ENCODE measurements around the gene LRRC7.
"Not testable (repeated sequence)": the region's sequence is repeated elsewhere in the genome, so short reads cannot be mapped to it uniquely, and the experiment has no call there.

The LRRC7 gene

DNA sequence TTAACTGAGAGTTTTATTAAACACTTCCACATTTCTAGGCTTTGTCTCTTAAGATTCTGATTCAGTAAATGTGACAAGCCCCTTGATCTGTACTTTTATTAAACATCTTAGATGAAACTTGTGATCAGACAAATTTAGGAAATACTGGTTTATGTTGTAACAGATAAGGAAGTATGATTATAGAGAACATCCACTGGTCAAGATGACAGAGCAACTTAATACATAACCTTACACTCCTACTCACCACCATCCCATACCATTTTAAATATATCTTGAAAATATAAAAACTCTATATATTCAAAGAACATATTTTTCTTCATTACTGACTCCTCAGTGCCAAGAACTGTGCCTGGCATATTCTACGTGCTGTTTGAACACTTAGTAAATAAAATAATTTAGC, 420.2 kb downstream of the LRRC7 start:
- peak in 1 of 2 donors; percentile 19 for DNase-seq

DNA sequence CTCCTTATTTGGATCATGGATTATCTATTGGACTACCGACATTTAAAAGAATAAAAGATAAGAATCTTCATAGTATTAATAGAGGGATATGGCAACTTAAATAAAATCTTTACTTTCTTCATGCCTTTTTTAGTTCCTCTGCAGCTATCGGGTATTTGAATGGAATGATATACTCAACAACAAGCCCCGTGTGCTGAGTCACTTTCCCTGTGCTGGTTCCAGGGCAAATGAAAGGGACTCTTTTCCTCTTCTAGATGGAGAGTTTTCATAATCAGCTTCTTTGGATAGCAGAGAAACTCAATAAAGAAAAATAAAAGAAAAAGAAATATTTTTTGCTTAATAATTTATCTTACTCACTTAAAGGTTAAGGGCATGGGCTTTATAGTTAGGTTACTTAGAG, 423.9 kb downstream of the LRRC7 start:
- DNase-seq: no peak

DNA sequence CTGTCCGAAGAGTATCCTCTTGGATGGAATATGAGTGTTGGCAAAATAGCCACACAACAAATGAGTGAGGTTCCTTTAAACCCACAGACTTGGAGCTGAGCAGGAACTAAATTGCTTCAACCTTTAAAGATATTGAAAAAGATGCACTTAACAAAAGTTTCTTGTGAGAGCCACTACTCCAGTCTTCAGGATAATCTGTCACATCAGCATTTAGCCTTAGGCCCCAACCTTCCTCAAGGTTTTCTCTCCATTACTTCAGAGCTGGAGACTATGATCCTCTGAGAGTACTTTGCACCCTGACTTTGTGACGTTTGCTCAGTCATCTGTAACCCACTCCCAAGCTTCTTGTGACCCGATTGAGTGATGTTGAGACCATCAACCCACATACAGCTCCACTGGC, 424.9 kb downstream of the LRRC7 start:
- no peak for DNase-seq

DNA sequence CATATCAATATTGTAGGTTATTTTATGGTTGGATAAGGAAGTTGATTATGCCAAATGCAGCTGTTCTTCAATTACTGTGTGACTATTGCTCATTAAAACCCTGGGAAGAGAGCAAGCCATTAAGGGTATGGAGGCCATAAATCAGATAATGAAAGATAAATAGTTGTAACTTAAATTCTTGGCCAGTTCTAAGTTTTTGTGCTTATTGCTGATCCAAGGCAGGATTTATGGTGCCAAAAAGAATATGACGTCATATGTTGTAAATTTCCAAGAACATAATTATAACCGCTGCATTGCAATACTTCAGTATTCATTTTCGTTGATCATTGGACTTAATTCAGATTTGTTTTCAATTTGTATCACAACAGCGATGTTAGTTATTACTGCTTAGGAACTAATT, 426.1 kb downstream of the LRRC7 start:
- no peak for DNase-seq

DNA sequence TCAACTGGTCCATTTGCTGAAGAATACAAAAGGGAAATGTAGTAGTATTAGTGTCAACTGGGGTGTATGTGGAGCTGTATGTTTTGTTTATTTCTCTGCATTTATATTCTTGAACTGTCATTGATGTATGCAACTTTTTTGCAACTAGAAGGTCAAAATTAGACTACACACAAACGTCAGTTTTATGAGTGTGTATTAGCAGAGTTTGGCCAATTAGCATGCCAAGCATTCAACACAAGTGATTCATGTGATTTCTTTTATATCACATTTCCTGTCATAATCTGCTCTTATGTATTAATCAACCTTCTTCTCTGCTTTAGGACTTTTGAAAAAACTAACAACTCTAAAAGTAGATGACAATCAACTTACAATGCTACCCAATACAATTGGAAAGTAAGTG, 426.5 kb downstream of the LRRC7 start:
- DNase-seq: no peak

DNA sequence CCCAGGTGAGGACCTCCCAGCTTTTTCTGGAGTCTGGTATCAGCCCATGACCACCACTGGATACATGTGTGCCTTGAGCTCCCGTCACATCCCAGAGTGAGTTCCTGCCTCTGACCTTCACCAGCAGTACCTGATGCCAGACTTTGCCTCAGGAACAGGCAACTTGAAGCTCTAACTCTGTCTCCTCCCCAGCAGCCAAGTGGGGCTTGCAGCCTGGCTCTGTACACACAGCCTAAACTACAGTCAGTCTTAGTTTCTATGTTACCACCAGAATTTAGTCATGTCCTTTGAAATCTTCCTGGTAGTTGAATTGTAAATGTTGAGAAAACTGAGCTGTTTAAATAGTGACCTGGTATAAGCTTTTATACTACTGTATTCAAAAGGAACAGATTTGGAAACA, 431.1 kb downstream of the LRRC7 start:
- DNase-seq: no peak

DNA sequence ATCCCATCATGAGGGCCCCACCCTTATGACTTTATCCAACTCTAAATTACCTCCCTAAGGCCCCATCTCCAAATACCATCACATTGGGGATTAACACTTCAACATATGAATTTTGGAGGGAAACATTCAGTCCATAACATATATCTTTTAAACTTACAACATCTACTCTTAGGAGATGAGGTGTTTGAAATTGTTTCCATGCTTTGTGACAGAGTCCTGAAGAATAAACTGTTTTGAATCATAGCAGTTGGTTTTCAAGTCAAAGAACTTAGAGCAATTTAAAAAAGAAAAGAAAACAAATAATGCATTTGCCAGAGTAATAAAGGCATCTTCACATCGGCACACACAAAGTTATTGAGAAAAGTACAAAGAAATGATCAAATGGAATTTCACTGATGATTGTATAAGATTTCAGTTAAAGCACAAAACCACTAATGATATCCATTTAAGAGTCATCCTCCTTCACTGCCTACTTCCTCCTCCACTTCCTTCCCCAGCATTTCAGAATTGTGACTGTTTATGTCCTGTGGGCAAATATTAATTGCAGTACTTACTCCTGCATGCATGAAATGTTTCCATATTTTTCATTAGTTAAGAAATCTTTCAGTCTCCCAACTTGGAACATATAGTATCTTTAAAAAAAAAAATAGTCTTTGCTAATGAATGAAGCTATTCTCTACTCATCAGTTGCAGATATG, 435.6 kb downstream of the LRRC7 start:
- peak in 1 of 2 donors; percentile 13 for DNase-seq

DNA sequence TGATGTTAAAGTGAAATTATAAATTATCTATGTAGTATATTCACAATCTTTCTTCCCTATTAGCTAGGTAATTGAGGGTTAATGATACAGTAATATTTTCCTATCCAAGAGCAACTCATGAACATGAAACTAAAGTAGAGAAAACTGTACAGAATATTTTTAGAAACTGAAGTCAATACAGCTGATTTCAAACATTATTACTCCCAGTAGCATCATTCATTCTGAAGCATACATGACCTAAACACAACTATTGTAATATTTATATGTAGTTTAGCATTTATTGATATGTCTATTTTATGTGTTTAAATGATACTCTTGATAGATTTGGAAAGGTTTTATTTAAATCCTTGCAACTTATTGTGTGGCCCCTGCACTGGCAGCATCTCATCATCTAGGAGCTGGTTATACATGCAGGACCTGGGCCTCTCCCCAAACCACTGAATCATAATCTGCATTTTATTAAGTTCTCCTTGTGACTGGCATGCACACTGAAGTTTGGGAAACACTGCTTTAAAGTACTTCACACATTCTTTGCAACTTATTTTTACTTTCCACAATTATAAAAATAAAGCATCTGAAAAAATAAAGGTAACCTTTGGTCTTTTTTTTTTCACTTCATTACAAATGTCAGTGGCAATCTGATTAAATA, 437.8 kb downstream of the LRRC7 start:
- no peak for DNase-seq

DNA sequence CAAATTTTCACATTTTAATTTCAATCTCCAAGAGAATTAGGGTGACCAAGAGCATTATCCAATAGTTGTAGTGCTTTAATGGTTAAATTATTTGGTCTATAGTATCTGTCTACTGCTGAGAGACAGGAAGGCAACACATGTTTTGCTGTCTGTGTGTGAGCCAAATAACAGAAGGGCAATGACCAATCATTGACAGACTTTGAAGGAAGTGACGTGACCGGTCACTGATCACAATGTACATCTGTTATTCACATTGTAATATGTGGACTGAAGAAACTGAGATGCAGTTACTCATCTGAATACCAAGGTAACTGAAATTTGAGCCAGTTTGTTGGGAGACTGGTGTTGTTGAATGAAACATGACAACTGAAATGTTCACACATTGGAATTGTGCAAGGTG, 440.9 kb downstream of the LRRC7 start:
- DNase-seq: no peak

DNA sequence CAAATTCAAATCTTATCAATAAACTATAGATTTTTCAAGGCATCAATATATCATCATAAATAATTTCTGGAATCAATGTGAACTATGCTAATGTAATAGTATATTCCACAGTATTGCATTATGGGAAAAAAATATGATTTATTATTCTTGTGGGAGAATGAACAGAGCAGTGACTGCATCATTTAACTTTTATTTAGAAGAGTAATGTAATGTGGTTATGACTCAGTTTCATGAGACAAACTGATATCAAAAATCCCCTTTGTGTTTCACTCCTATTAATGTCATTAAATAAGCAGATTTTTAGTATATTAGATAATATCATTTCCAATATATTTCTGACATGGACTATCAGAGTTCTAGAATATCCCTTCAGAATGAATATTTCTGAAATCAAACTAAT, 450.0 kb downstream of the LRRC7 start:
- DNase-seq: no peak

DNA sequence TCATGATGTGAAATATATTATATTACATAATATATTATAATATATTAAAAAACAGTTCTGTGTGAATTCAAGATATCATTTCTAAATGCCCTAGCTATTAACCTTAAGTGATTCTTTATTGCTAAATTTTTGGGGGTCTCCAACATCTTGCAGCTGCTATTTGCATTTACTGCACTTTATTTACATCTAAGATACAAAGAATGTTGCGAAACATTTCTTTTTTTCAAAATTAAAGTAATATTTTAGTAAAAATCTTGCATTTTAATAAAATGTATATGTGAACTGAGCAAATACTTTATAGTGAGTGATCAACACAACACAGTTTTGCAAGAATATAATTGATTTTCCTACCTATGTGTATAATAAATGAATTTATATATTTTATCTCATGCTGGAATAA, 456.6 kb downstream of the LRRC7 start:
- DNase-seq: no peak

DNA sequence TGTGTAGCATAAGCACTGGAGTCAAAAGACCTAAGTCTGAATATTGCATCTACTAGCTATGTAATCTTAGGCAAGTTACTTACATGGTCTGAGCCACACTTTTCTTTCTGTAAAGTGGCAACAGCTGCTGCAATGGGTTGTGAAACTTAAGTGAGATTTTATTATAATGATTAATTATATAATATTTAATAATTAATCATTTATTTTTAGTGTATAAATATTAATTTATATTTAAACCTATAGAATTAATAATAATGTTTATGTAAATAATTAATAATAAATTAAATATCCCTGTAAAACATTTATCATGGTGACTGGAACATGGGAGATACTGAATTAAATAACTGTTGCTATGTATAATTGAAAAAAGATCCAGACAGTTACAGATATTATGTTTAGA, 457.3 kb downstream of the LRRC7 start:
- DNase-seq: no peak

DNA sequence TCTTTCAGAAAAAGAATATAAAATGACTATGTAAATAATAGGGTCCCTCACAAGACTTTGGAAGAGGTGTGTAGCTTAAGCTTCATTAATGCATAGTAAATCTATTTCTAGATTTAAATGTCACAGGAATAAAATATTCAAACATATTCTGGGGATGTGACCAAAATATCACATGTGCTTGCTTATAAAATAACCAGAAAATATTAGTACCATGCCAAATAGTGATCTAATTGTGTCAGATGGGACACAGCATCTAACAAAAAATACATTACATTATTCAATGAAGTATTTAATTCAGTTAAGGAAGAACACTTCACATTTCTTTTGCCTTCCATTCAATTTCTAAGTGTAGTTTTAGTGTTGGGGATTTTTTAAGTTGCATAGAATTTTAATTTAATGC, 458.1 kb downstream of the LRRC7 start:
- no peak for DNase-seq

DNA sequence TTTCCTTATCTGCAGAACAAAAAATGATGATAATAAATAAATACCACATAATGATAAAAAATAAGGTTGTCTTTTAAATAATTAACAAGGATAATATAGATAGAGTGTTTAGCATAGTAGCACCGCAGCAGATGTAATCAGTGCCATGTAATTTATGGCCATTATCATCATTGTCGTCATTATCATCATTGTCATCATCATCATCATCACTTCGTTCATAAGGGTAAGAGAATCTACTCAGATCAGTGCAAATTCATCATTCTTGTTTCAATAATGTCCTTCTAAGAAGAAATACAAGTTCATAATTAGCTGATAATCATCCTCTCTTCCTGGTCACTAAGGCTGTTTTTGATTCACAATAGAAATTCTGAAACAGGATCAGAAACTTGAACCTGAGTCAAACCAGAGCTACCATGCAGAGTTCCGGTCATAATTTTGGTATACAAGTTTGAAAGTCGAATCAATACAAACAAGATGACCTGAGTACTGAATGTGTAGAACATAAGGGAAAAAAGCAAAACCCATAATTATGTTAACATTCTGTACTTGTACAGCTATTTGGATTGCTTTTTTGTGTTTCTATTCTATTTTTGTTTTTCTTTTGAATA, 465.6 kb downstream of the LRRC7 start:
- no peak for DNase-seq

DNA sequence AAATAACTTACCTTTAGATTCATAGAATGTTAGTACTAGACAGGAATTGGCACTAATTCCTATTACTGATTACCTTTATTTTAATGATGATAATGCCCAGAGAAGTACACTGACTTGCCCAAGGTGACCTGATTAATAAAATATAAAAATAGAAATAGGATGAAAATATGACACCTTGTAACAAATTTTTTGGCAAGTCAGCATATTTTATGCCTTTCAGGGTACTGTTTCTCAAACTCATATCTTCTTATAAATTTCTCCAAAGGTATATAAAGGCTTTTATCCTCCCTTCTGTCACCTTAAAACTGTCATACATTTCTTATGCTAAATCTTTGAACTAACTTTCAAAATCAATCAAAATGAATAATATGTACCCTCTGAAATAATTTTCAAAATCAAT, 466.2 kb downstream of the LRRC7 start:
- no peak for DNase-seq

DNA sequence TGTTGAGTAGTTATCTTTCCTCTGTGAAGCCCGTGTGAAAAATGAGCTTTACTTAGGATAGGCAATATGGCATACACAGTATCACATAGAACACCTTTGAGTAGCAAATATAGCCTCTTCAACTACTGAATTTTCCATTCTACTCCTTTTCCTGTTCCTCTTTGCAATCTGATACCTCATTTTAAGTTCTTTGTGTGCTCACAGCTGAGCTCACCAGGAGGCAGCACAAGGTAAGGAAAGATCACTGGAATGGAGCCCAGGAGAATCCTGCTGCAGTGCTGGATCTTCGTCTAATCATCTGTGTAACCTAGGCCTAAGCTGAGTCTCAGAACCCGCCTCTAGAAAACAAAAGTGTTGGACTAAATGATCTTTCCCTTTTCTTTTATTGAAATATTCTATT, 466.7 kb downstream of the LRRC7 start:
- no peak for DNase-seq

DNA sequence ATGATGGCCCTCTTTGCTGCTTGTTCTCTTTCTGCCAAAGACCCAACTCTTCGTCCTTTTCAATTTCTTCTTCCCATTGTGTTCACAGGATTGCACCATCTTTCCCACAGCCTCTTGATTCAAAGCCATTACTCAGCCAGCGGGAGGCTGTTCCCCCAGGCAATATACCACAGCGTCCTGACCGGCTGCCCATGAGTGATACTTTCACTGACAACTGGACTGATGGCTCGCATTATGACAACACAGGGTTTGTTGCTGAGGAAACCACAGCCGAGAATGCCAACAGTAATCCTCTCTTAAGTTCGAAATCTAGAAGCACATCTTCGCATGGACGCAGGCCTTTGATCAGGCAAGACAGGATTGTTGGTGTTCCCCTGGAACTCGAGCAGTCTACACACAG, 470.3 kb downstream of the LRRC7 start:
- no peak for DNase-seq

DNA sequence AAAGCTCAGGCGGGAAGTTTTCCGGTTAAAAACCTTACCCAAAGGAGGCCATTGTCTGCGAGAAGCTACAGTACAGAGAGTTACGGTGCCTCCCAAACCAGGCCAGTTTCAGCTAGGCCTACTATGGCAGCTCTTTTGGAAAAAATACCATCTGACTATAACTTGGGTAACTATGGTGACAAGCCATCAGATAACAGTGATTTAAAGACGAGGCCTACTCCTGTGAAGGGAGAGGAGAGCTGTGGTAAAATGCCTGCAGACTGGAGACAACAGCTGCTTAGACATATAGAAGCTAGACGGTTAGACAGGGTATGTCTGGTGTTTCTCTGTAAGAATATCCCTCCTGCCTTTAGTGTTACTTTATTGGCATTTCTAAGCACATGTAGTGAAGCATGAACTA, 471.8 kb downstream of the LRRC7 start:
- DNase-seq: no peak

DNA sequence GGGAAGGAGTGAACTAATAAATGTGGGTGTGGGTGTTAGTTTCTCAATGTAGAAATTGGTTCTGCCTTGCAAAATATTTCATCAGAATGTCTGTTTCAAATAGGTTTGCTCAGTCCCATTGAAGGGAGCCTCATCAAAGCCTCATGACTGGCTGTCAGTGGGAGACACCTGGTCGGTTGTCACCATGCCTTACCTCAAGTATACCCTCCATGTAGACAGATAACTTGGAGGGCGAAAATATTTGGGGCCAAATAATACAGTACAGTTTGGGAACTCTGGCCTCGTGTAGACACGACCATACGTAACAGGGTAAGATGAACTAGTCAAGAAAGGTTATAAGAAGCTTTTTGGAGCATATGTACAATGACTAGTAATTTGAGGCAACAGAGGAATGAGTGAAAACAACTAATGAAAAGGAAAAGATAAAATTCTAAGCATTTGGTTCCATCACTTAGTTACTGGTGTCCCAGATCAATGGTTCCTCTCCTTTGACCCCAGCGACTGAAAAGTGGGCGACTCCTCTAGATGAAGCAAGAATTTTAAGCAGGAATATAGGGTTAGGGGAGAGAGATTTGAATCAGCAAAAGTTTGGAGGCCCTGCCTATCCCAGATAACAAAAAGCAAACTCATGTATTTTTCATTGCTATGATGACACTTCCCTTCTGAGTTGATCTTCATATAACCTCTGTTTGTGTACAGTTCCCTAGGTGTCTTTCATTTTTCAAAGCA, 473.8 kb downstream of the LRRC7 start:
- DNase-seq: peak; percentile 3 to 27

DNA sequence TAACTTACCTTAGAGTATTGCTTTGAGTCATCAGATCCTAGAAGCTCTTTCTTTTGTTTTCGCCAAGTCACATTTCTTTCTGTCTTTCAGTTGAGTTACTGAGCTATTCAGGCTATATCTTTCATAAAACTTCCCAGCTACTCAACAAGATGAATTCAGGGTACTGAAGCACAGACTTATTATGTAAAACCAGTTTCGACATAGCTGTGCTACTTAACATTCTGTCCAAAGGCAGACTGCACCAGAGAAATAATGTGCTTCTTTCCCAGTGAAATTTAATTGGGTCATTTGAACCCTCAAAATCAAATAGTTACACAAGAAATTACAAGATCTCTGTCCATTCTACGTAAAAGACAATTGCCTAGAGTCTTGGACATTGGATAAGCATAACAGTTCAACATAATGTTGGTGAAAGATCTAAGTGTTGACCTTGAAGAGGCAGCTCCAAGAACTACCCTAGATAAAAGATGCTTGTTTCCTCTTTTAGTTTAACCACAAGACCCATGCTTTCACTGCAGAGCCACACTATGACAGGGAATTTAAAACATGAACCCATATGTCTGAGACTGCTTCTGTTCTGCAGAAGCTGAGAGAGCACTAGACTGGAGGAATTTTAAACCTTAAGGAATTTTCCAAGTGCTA, 474.5 kb downstream of the LRRC7 start:
- DNase-seq: peak; percentile 4 to 12

DNA sequence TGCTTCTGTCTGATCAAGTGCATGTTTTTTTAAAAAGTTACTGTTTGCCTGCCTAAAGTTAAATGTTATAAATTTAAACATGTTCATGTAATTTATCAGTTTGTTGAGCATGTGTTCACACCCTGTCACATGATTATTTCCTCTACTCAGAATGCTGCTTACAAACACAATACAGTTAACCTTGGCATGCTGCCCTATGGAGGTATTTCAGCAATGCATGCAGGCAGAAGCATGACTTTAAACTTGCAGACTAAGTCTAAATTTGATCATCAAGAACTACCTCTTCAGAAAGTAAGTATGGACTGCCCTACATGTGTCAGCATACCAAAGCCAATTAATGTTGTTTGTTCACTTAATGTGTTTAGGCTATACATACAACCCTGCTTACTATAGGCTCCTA, 476.1 kb downstream of the LRRC7 start:
- DNase-seq: no peak

DNA sequence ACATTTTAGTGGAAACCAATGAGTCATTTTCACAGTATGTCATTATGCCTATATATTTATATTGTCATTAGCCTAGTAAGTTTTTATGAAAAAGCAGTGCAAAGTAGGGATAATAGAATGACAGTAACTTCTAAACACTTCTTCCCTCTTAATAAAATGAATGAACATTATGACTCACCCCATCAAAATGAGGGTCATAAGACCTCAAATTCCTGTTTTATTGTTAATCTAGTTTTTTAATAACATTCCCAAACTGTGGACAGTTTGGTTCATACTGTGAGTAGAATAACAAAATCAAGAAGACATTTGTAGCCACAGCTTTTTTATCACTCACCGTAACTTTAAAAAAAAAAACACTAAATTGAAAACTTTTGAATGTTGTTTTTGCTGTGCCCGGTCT, 477.1 kb downstream of the LRRC7 start:
- no peak for DNase-seq

DNA sequence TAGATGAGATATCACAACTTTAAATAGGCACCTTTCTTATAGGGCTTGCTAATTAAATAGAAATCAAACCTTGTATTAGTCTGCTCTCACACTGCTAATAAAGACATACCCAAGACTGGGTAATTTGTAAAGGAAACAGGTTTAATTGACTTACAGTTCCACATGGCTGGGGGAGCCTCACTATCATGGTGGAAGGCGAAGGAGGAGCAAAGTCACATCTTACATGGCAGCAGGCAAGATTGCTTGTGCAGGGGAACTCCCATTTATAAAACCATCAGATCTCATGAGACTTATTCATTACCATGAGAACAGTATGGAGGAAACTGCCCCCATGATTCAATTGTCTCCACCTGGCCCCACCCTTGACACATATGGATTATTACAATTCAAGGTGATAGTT, 477.9 kb downstream of the LRRC7 start:
- DNase-seq: not testable (repeated sequence)
